ENCODE measurements around the gene FRMD5. TPM values are rescaled to one million over a fixed set of nuclear protein-coding genes. Genes with fewer than 3 reads are reported as not detected.

Gene FRMD5
- total RNA-seq, 4 donors from 2014 or later: 0.13 to 0.37 (median 0.24) TPM; not detected in 1

DNA sequence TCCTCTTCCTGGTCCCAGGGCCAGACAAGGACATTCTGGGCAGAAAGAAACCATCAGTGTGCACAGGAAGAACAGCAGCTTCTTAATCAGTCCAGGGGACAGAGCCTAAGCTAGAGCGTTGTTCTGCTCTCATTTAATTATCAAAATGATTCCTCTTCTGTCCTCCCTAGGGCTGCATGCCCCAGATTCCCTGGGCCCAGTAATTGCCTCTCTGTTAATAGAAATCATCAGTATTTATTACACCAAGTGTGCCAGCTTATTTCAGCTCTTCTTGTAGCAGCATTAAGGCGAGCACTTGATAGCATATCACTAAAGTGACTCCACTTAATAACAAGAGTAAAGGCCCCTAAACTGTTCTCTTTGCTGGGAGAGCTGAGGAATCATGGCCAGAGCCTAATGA lies 296.2 kb downstream of the FRMD5 start:
- TF ChIP-seq, protein P1, sequence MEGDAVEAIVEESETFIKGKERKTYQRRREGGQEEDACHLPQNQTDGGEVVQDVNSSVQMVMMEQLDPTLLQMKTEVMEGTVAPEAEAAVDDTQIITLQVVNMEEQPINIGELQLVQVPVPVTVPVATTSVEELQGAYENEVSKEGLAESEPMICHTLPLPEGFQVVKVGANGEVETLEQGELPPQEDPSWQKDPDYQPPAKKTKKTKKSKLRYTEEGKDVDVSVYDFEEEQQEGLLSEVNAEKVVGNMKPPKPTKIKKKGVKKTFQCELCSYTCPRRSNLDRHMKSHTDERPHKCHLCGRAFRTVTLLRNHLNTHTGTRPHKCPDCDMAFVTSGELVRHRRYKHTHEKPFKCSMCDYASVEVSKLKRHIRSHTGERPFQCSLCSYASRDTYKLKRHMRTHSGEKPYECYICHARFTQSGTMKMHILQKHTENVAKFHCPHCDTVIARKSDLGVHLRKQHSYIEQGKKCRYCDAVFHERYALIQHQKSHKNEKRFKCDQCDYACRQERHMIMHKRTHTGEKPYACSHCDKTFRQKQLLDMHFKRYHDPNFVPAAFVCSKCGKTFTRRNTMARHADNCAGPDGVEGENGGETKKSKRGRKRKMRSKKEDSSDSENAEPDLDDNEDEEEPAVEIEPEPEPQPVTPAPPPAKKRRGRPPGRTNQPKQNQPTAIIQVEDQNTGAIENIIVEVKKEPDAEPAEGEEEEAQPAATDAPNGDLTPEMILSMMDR (IDR thresholded peaks at IDR 0.05): no peak
- no peak for DNase-seq (ENCODE audit: low spot score)
- no peak for ATAC-seq (ENCODE audit: low FRiP score)

DNA sequence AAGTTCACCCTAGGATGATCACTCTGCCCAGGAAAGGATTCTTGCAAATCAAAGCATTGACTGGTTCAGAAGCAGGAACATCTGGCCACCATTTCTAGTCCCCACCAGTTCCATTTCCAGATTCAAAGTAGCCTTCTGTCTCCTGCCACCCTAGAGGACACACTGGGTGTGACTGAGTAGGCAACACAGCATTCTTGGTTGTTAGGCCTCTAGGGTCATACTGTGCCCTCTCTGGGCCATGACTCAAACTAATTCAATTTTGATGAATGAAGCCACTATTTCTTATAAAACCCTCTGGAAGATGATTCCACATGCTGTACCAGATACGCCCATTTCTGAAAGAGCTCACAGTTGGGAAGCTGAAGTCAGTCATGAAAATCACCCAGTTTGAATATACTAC lies 298.5 kb downstream of the FRMD5 start:
- no peak for ATAC-seq (ENCODE audit: low FRiP score)
- no peak for DNase-seq (ENCODE audit: low spot score)
- TF ChIP-seq, protein P1 (IDR thresholded peaks at IDR 0.05): no peak

DNA sequence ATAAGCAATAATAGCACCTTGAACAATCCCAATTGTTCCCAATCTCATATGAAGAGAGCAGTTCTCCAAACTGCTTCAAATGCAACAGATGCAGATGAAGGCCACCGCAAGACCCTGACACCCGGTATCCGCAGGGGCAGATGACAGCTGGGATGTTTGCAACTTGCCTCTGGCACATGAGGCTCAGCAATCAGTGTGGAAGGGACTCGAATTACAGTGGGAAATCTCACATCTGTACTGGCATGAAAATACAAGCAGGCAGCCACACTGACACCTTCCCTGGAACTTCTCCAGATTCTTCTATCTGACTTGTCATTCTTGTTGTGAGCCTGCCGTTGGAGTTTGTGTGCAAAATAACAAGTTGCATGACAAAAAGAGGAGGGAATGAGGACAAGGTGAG lies 299.5 kb downstream of the FRMD5 start:
- DNase-seq (ENCODE audit: low spot score) (no peak), ATAC-seq (ENCODE audit: low FRiP score) (no peak)
- TF ChIP-seq, protein P1 (IDR thresholded peaks at IDR 0.05): no peak

DNA sequence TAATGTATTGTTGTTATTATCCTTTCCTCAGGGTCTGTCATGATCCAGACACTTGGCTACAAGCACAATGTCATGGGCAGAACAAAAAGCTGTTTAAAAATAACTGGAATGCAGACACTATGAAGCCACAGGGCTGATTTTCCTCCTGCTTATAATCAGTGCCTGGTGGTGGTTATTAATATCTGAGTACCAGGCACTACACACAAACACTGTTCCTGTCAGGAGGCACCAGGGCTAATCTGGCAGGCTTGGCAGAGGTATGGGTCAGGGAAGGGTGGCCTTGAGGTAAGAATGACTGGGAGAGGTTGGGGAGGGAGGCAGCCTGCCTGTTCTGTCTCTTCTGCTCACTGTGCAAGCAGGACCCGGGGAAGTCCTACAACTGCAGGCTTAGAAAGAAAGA lies 301.1 kb downstream of the FRMD5 start:
- ATAC-seq (ENCODE audit: low FRiP score) (no peak), DNase-seq (ENCODE audit: low spot score) (no peak)
- TF ChIP-seq, protein P1 (IDR thresholded peaks at IDR 0.05): no peak

DNA sequence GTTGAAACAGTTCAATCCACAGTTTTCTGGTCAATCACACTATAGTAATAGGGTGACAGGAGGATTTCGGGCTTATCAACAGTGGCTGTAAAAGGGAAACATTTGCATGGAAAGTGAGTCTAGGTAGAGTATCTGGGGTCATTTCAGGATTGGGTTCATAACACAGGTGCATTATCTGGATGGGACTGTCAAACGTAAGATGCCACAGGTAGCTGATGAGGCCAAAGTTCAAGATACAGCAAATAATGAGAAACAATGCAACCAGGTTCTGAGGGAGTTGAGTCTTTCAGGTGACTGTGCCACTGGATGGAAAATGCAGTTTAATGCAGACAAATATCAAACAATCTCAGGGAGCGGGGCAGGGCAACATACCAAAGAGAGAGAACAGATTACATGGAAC lies 306.0 kb downstream of the FRMD5 start:
- no peak for DNase-seq (ENCODE audit: low spot score)
- ATAC-seq (ENCODE audit: low FRiP score): no peak
- TF ChIP-seq, protein P1 (IDR thresholded peaks at IDR 0.05): no peak

DNA sequence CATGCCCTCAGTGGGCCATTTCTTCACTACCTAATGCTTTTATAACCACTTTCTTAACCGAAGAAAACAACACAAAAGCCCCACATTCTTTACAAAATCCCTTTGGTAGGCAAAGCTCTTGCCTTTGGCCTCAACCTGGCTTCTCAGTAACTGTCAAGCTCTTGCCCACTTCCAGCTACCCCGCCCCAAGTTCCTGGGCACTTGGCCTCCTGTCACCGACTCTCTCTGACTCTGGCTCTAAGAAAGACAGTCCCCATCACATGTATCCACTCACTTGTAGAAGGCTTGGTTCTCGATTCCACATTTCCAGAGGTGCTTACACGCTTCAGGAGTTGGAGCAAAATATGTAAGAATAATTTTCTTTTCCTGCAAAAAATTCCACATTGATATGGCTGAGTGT lies 307.2 kb downstream of the FRMD5 start:
- DNase-seq (ENCODE audit: low spot score): no peak
- ATAC-seq (ENCODE audit: low FRiP score): no peak
- TF ChIP-seq, protein P1 (IDR thresholded peaks at IDR 0.05): no peak

DNA sequence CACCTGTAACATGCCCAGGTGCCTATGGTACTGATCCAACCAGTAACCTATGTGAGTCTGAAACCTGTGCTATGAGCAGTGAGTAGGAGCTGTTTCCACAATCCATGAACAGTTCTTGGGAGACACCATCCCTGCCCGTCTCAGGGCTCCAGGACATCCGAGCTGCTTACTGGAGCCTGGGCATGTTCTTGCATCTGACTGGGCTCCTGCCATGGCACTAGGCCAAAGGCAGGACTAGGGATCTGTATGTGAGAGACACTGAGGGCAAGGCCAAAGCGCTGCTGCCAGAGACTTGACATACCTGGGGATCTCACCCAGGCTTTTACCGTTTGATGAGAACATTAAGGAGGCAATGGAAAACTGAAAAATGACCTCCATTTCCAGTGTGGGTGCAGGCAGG lies 308.5 kb downstream of the FRMD5 start:
- no peak for DNase-seq (ENCODE audit: low spot score)
- TF ChIP-seq, protein P1 (IDR thresholded peaks at IDR 0.05): no peak
- no peak for ATAC-seq (ENCODE audit: low FRiP score)

Data from omental fat pad (tissue), 4 donors.